Thoracic aorta (tissue), 2 donors: Measurements from ENCODE around the gene EGFLAM. TPM values are rescaled to one million over a fixed set of nuclear protein-coding genes. Genes with fewer than 3 reads are reported as not detected.

Experiments
- ATAC-seq: fragments of 150-250 bp; one replicate; pipeline ENCODE4 v1.8.0; 2017; ENCODE audit warnings: low read depth; ENCODE audit not compliant: insufficient number of reproducible peaks, low FRiP score
- DNase-seq: peaks from one replicate; pipeline ENCODE4 v3.0.0-alpha.2; 2020; ENCODE audit warnings: low spot score
- H3K27ac ChIP-seq, 2 donors: fragments of 200-600 bp; sonication (generic); 1 replicate in 1 of 2; 2 replicates in 1 of 2; pipeline ENCODE4 v1.5.1; 2016; ENCODE audit warnings: mild to moderate bottlenecking in 2 of 2, moderate library complexity in 2 of 2
- H3K27me3 ChIP-seq: fragments of 200-600 bp; sonication (generic); replicated peaks from 2 replicates; pipeline ENCODE4 v1.6.0; 2016; ENCODE audit warnings: mild to moderate bottlenecking; ENCODE audit not compliant: insufficient read depth
- H3K36me3 ChIP-seq: fragments of 200-600 bp; sonication (generic); one replicate; pipeline ENCODE4 v1.5.1; 2016
- H3K4me1 ChIP-seq, 2 donors: fragments of 200-600 bp; sonication (generic); 1 replicate in 1 of 2; 2 replicates in 1 of 2; pipeline versions ENCODE4 v1.5.1 to v1.6.0; 2016; ENCODE audit warnings: low read depth in 2 of 2, mild to moderate bottlenecking in 1 of 2; ENCODE audit not compliant: control insufficient read depth in 1 of 2
- H3K4me3 ChIP-seq: fragments of 200-600 bp; sonication (generic); 2 replicates; pipeline ENCODE4 v1.5.1; 2016; ENCODE audit warnings: mild to moderate bottlenecking
- H3K9me3 ChIP-seq: fragments of 200-600 bp; sonication (generic); 2 replicates; pipeline ENCODE4 v1.5.1; 2016
- total RNA-seq, 2 donors: library from RNA; depleted of rRNA; stranded (reverse); fragments of >200 nt; gene quantifications; one replicate each; pipeline versions ENCODE4 v1.1.0 to v1.2.3, GENCODE V29; 2016
- TF ChIP-seq, protein P1 (sequence below): fragments of 200-600 bp; sonication (generic); IDR thresholded peaks from one replicate; pipeline ENCODE4 v1.5.1; 2019; ENCODE audit warnings: antibody characterized with exemption

The EGFLAM gene
- total RNA-seq, 2 donors from 2014 or later: 10.7 to 23.4 TPM

DNA sequence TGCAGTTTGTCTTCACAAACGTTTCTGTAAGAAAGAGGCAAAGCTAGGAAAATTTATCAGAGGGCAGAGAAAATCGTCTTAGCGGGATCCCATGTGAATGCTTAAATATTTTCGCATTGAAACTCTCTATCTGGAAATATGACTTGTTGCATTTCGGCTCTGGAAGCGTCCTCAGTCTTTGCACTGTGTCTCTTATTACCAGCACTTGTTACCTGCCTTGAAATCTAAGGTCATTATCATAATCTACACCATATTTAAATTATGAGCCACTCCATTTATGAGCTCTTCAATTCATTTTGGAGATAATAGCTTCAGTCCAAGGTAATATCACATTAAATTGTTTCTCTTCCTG lies 1.4 kb downstream of the EGFLAM start:
- peaks cover 14 to 22% of the 10 kb centered on the region in 2 donors for H3K4me1 ChIP-seq
- H3K4me3 ChIP-seq: no peak overlapping the region
- peaks cover 11% of the 10 kb centered on the region for H3K27me3 ChIP-seq
- H3K9me3 ChIP-seq: no peaks in the 10 kb centered on the region
- no peak for DNase-seq
- no peak for ATAC-seq
- H3K36me3 ChIP-seq: no peaks in the 10 kb centered on the region
- TF ChIP-seq, protein P1, sequence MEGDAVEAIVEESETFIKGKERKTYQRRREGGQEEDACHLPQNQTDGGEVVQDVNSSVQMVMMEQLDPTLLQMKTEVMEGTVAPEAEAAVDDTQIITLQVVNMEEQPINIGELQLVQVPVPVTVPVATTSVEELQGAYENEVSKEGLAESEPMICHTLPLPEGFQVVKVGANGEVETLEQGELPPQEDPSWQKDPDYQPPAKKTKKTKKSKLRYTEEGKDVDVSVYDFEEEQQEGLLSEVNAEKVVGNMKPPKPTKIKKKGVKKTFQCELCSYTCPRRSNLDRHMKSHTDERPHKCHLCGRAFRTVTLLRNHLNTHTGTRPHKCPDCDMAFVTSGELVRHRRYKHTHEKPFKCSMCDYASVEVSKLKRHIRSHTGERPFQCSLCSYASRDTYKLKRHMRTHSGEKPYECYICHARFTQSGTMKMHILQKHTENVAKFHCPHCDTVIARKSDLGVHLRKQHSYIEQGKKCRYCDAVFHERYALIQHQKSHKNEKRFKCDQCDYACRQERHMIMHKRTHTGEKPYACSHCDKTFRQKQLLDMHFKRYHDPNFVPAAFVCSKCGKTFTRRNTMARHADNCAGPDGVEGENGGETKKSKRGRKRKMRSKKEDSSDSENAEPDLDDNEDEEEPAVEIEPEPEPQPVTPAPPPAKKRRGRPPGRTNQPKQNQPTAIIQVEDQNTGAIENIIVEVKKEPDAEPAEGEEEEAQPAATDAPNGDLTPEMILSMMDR: no peak
- H3K27ac ChIP-seq: no peak overlapping the region

DNA sequence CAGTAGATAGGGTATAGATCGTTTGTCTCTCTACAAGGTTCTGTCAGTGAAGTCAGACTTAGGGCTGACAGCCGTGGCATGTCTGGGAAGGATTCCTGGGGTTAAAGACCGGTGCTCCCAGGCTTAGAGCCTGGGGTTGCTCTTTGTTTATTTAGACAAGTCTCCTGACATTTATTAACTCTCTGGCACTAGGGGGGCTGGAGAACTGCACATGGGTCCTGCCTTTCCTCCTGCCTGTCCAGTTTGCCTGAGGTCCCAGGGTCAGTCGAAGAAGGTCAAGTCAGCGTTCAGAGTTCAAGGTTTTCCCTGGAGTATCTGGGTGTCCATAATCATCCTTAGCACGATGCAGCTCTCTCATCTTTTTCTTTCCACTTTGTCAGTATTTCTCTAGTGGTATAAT lies 5.6 kb downstream of the EGFLAM start:
- no peak overlapping the region for H3K4me3 ChIP-seq
- no peak for DNase-seq
- no peaks in the 10 kb centered on the region for H3K27me3 ChIP-seq
- H3K9me3 ChIP-seq: no peaks in the 10 kb centered on the region
- H3K27ac ChIP-seq: no peak overlapping the region
- H3K4me1 ChIP-seq: peaks cover 0 to 2% of the 10 kb centered on the region in 2 donors
- TF ChIP-seq, protein P1: no peak
- ATAC-seq: no peak
- H3K36me3 ChIP-seq: no peaks in the 10 kb centered on the region

DNA sequence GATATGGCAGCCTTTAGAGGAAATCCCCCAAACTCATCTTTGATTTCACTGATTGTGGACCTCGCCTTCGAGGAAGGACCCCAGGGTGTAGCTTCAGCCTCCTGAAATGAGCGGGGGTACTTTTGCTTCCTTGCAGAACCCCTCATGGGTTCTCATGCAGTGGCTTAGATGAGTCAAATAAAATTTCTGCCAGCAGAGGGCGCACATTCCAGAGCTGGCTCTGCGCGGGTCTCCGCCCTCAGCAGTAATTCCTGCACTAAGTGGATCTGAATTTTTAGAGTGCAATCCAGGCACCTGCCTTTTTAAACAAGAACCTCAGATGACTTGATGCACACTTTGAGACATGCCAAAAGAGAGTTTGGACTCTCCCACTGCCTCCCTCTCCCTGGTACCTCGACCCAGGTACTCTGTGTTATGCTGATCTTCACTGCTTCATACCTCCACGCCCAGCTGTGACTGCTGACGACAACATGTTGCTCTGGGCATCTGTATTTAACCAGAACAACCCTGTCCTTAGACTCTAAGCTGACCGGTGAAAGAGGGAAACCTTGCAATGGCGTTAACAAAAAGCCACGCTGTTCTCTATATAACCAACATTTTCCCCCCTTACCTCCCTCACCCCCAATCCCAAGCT lies 7.3 kb downstream of the EGFLAM start:
- Histone ChIP-seq H3K36me3 (no peaks in the 10 kb centered on the region), H3K9me3 (no peaks in the 10 kb centered on the region), H3K4me1 (no peaks in the 10 kb centered on the region), H3K27me3 (no peaks in the 10 kb centered on the region), H3K27ac (no peak overlapping the region), H3K4me3 (no peak overlapping the region)
- ATAC-seq: no peak
- TF ChIP-seq, protein P1: peak; percentile 58
- DNase-seq: no peak

DNA sequence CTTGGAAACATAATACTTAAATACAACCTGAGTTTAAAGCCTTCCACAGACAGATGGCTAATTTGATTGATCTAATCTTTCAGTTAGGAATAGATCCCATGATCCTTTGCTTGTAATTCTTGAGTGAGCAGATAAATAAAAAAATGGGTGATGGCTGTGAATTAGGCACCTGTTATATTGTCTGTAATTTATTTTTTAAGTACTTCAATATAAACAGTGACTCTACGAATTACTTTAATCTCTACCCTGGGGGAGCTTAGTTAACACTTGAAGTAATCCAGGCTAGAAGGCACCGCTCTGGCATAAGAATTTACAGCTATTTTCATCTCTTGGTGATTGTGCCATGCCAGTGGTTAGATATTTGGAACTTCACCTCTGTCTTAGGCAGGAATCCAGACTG lies 9.0 kb downstream of the EGFLAM start:
- TF ChIP-seq, protein P1: no peak
- Histone ChIP-seq H3K27me3 (no peaks in the 10 kb centered on the region), H3K4me3 (no peak overlapping the region), H3K4me1 (no peaks in the 10 kb centered on the region), H3K36me3 (no peaks in the 10 kb centered on the region), H3K9me3 (no peaks in the 10 kb centered on the region), H3K27ac (no peak overlapping the region)
- DNase-seq (no peak), ATAC-seq (no peak)

DNA sequence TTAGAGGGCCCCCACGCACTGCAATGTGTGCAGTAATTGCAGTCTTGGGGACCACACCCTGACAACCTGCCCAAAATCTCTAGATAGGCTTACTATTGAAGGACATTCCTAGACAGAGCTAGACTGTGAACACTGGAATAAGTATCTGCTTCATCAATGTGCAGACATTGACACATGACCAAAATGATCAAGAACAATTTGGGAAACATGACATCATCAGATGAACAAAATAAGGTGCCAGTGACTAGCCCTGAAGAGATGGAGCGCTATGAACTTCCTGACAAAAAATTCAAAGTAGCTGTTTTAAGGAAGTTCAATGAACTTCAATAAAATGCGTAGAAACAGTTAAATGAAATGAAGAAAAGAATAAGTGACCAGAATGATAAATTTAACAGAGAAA lies 15.3 kb downstream of the EGFLAM start:
- TF ChIP-seq, protein P1: no peak
- no peaks in the 10 kb centered on the region for H3K27me3 ChIP-seq
- peaks cover 13% of the 10 kb centered on the region for H3K9me3 ChIP-seq
- no peaks in the 10 kb centered on the region for H3K4me1 ChIP-seq
- no peak overlapping the region for H3K27ac ChIP-seq
- no peak overlapping the region for H3K4me3 ChIP-seq
- DNase-seq (no peak), ATAC-seq (no peak)
- H3K36me3 ChIP-seq: no peaks in the 10 kb centered on the region
